Endothelial cell of umbilical vein (primary cell): ENCODE results near the gene ASIC5. TPM values are rescaled to one million over a fixed set of nuclear protein-coding genes. Genes with fewer than 3 reads are reported as not detected.

Source experiments
- BruUV-seq: library from RNA; stranded (reverse); fragments of 400-500 nt; replicated peaks from 2 replicates; lab custom pipeline; 2021; lab: Mats Ljungman, UMichigan
- CTCF ChIA-PET: fragments of 300-600, 350-600 bp; sonication (Branson Sonifier 250); formaldehyde crosslinking; loops from one replicate; lab custom pipeline; 2021; ENCODE audit warnings: antibody characterized with exemption, inconsistent platforms; lab: Charles Lee
- POLR2A ChIA-PET: fragments of 300-600, 350-600 bp; sonication (Branson Sonifier 250); formaldehyde crosslinking; loops from one replicate; lab custom pipeline; 2021; ENCODE audit warnings: antibody characterized with exemption, inconsistent platforms; lab: Charles Lee
- DNase-seq: peaks from one replicate; pipeline ENCODE4 v3.0.0-alpha.2; 2011; ENCODE audit warnings: low read depth, low spot score
- FAIRE-seq: peaks from 2 replicates; lab custom pipeline; 2011; peaks lifted over from hg19 to GRCh38; lab: Jason Lieb, UNC
- H2AFZ ChIP-seq: 2 replicates; pipeline ENCODE4 v1.6.0; 2012; ENCODE audit warnings: low read depth, low read length, control low read depth, inconsistent platforms
- H3K27ac ChIP-seq: 2 replicates; pipeline ENCODE4 v1.5.1; 2011; ENCODE audit warnings: low read depth, mild to moderate bottlenecking, control low read depth, low read length, moderate library complexity; ENCODE audit not compliant: insufficient read depth
- H3K27me3 ChIP-seq, 2 experiments: 2 replicates each; pipeline versions ENCODE4 v1.6.0 to v1.6.1; 2011; ENCODE audit warnings: low read length in 2 of 2, mixed read lengths in 1 of 2; ENCODE audit not compliant: control insufficient read depth in 2 of 2, insufficient read depth in 2 of 2
- H3K36me3 ChIP-seq, 2 experiments: 2 replicates in 1 of 2; 3 replicates in 1 of 2; pipeline ENCODE4 v1.5.1; 2011; ENCODE audit warnings: low read length in 2 of 2, mild to moderate bottlenecking in 1 of 2, moderate library complexity in 1 of 2; ENCODE audit not compliant: control insufficient read depth in 2 of 2, insufficient read depth in 2 of 2; ENCODE audit errors: extremely low read depth in 1 of 2
- H3K4me1 ChIP-seq: 3 replicates; pipeline ENCODE4 v1.5.1; 2011; ENCODE audit warnings: mild to moderate bottlenecking, low read length; ENCODE audit not compliant: control insufficient read depth, insufficient read depth; ENCODE audit errors: extremely low read depth
- H3K4me2 ChIP-seq: 2 replicates; pipeline ENCODE4 v1.6.1; 2011; ENCODE audit warnings: low read length, control low read depth, mixed read lengths; ENCODE audit not compliant: insufficient read depth
- H3K4me3 ChIP-seq, 3 experiments: fragments of 200-600 bp in 1 of 3; sonication (generic), shearing (Covaris generic) in 1 of 3; replicated peaks in 1 of 3; 2 replicates each; pipeline ENCODE4 v1.5.1; 2011 to 2016; ENCODE audit warnings: control low read depth in 3 of 3, low read length in 3 of 3, mild to moderate bottlenecking in 2 of 3, inconsistent platforms in 1 of 3, low read depth in 1 of 3, moderate library complexity in 1 of 3; ENCODE audit not compliant: insufficient read depth in 1 of 3
- H3K79me2 ChIP-seq: 2 replicates; pipeline ENCODE4 v1.6.0; 2012; ENCODE audit warnings: low read length, inconsistent platforms; ENCODE audit not compliant: control insufficient read depth, insufficient read depth
- H3K9ac ChIP-seq: replicated peaks from 2 replicates; pipeline ENCODE3; 2011; ENCODE audit warnings: low read length, control low read depth; ENCODE audit not compliant: insufficient read depth; ENCODE audit errors: extremely low read depth
- H3K9me1 ChIP-seq: replicated peaks from 3 replicates; pipeline ENCODE4 v1.6.0; 2011; ENCODE audit warnings: mild to moderate bottlenecking, low read length; ENCODE audit not compliant: control insufficient read depth, insufficient read depth; ENCODE audit errors: extremely low read depth
- H3K9me3 ChIP-seq: replicated peaks from 2 replicates; pipeline ENCODE4 v1.5.1; 2012; ENCODE audit warnings: low read length, inconsistent platforms; ENCODE audit not compliant: control insufficient read depth, insufficient read depth
- H4K20me1 ChIP-seq: replicated peaks from 2 replicates; pipeline ENCODE3; 2011; ENCODE audit warnings: mild to moderate bottlenecking, low read length; ENCODE audit not compliant: control insufficient read depth, insufficient read depth; ENCODE audit errors: extremely low read depth
- CTCF ChIP-seq, 2 donors: IDR thresholded peaks; 1 replicate in 1 of 2; 2 replicates in 1 of 2; pipeline ENCODE4 v1.5.1; 2011; ENCODE audit warnings: low read length in 2 of 2, mild to moderate bottlenecking in 2 of 2, moderate library complexity in 2 of 2, control low read depth in 1 of 2, inconsistent platforms in 1 of 2, low read depth in 1 of 2; ENCODE audit not compliant: insufficient read depth in 1 of 2; ENCODE audit errors: extremely low read depth in 1 of 2
- EZH2 ChIP-seq: IDR thresholded peaks from 2 replicates; pipeline ENCODE4 v1.6.1; 2012; ENCODE audit warnings: borderline replicate concordance, low read depth, mild to moderate bottlenecking, moderate library complexity, low read length, inconsistent platforms; ENCODE audit not compliant: severe bottlenecking
- FOS ChIP-seq: IDR thresholded peaks from 2 replicates; pipeline ENCODE4 v1.6.1; 2011; ENCODE audit warnings: mild to moderate bottlenecking, low read length, moderate library complexity, borderline replicate concordance; ENCODE audit not compliant: insufficient read depth
- GATA2 ChIP-seq: IDR thresholded peaks from 2 replicates; pipeline ENCODE4 v1.7.0; 2011; ENCODE audit warnings: low read depth, mild to moderate bottlenecking, moderate library complexity, mixed read lengths, low read length; ENCODE audit not compliant: insufficient read length, insufficient read depth
- JUN ChIP-seq: IDR thresholded peaks from 2 replicates; pipeline ENCODE4 v1.6.1; 2011; ENCODE audit warnings: borderline replicate concordance, low read depth; ENCODE audit not compliant: insufficient read length, insufficient read depth
- MAX ChIP-seq: IDR thresholded peaks from 2 replicates; pipeline ENCODE4 v1.6.1; 2011; ENCODE audit not compliant: insufficient read depth, insufficient read length
- MYC ChIP-seq: IDR thresholded peaks from one replicate; pipeline ENCODE4 v1.6.1; 2011; ENCODE audit warnings: mild to moderate bottlenecking, low read depth, low read length
- POLR2A ChIP-seq: IDR thresholded peaks from 2 replicates; pipeline ENCODE4 v1.6.1; 2012; ENCODE audit warnings: low read depth, mild to moderate bottlenecking, control low read depth, low read length
- POLR2AphosphoS5 ChIP-seq: IDR thresholded peaks from 2 replicates; pipeline ENCODE4 v1.6.1; 2012; ENCODE audit warnings: low read depth, mild to moderate bottlenecking, control low read depth, low read length, moderate library complexity; ENCODE audit not compliant: insufficient read depth
- dilution Hi-C: fragments of 300-500 bp; cut with MboI; formaldehyde crosslinking; loops from one replicate; pipeline ENCODE4 v1.15.0; 2019; ENCODE audit warnings: low sequenced_read_pairs; ENCODE audit not compliant: extremely low pct_ligation_motif_present
- intact Hi-C: fragments of 100-400 bp; cut with micrococcal nuclease; formaldehyde crosslinking; loops from one replicate; pipeline ENCODE4 v1.10.0; 2022
- polyA plus RNA-seq, 4 experiments: library from polyadenylated mRNA; depleted of rRNA in 3 of 4; stranded (reverse) in 3 of 4; unstranded in 1 of 4; fragments of >200 nt; gene quantifications; 2 replicates each; pipeline versions ENCODE4 v1.2.1 to v1.2.3, GENCODE V29; 2011 to 2012; ENCODE audit warnings: missing spikeins in 1 of 4
- total RNA-seq: library from RNA; stranded (reverse); gene quantifications from 2 replicates; pipeline ENCODE4 v1.2.3, GENCODE V29; 2021

Gene ASIC5
- total and polyA plus RNA-seq, 2 donors (not counting 3 experiments of a cell fraction or from before 2014, with no cell fraction given) = not detected

GRCh38 chr4:155854582-155855226 lies 11.4 kb downstream of the ASIC5 start:
- H3K9ac ChIP-seq = no peak overlapping the region
- dilution Hi-C loops = no loop called here
- no TSS peak for BruUV-seq
- H3K27me3 ChIP-seq = no peaks in the 10 kb centered on the region
- intact Hi-C loops = no loop called here
- no peak for TF ChIP-seq POLR2AphosphoS5
- no peak for TF ChIP-seq GATA2
- no peak for TF ChIP-seq MYC
- no peak for TF ChIP-seq POLR2A
- TF ChIP-seq CTCF (IDR thresholded peaks at IDR 0.05; ENCODE audit: extremely low read depth in 1 of 2, insufficient read depth in 1 of 2, low read depth in 1 of 2, low read length in 2 of 2) = no peak
- TF ChIP-seq EZH2 = no peak
- TF ChIP-seq JUN = no peak
- TF ChIP-seq FOS = no peak
- TF ChIP-seq MAX = no peak
- H4K20me1 ChIP-seq = no peaks in the 10 kb centered on the region
- H3K4me1 ChIP-seq = no peaks in the 10 kb centered on the region
- no peak overlapping the region for H3K27ac ChIP-seq
- H3K4me3 ChIP-seq = no peak overlapping the region
- H2AFZ ChIP-seq = no peak overlapping the region
- H3K9me1 ChIP-seq = no peaks in the 10 kb centered on the region
- no peak overlapping the region for H3K4me2 ChIP-seq
- no peaks in the 10 kb centered on the region for H3K79me2 ChIP-seq
- no peaks in the 10 kb centered on the region for H3K9me3 ChIP-seq
- POLR2A ChIA-PET = no interaction called here
- CTCF ChIA-PET = interaction anchor here (1.0 to 1.1 kb wide), 2 partner anchors 20 to 98 kb away, joined by 3 read pairs; no protein-coding TSS in a partner anchor
- DNase-seq (no peak), FAIRE-seq (no peak)
- H3K36me3 ChIP-seq = no peaks in the 10 kb centered on the region
